Osteoblast (primary cell): ENCODE data around the gene CSTA. TPM values are rescaled to one million over a fixed set of nuclear protein-coding genes. Genes with fewer than 3 reads are reported as not detected.

Experiments used
- DNase-seq: peaks from one replicate; pipeline ENCODE4 v3.0.0; 2011; ENCODE audit warnings: low spot score, mixed read lengths; ENCODE audit not compliant: insufficient read length; ENCODE audit errors: missing footprints
- H2AFZ ChIP-seq: 2 replicates; pipeline ENCODE4 v1.6.0; 2011; ENCODE audit warnings: mild to moderate bottlenecking, low read length
- H3K27ac ChIP-seq: 2 replicates; pipeline ENCODE4 v1.5.1; 2011; ENCODE audit warnings: mild to moderate bottlenecking, low read depth, low read length, moderate library complexity
- H3K27me3 ChIP-seq: 2 replicates; pipeline ENCODE4 v1.6.0; 2012; ENCODE audit warnings: mild to moderate bottlenecking, control low read depth, inconsistent platforms, low read length, moderate library complexity; ENCODE audit not compliant: insufficient read depth
- H3K36me3 ChIP-seq: 2 replicates; pipeline ENCODE4 v1.5.1; 2011; ENCODE audit warnings: mild to moderate bottlenecking, low read length, control low read depth, moderate library complexity; ENCODE audit not compliant: insufficient read depth
- H3K4me1 ChIP-seq: 2 replicates; pipeline ENCODE4 v1.5.1; 2011; ENCODE audit warnings: mild to moderate bottlenecking, low read length, control low read depth, moderate library complexity; ENCODE audit not compliant: insufficient read depth
- H3K4me2 ChIP-seq: 2 replicates; pipeline ENCODE4 v1.6.0; 2011; ENCODE audit warnings: mild to moderate bottlenecking, low read length; ENCODE audit not compliant: insufficient read depth
- H3K4me3 ChIP-seq: fragments of 200-600 bp; sonication (generic); 3 replicates; pipeline ENCODE4 v1.5.1; 2012; ENCODE audit warnings: mild to moderate bottlenecking, low read length, inconsistent platforms; ENCODE audit not compliant: insufficient read depth
- H3K79me2 ChIP-seq: 2 replicates; pipeline ENCODE4 v1.6.0; 2012; ENCODE audit warnings: mild to moderate bottlenecking, low read length, control low read depth, inconsistent platforms; ENCODE audit not compliant: insufficient read depth
- H3K9me3 ChIP-seq: 2 replicates; pipeline ENCODE4 v1.5.1; 2011; ENCODE audit warnings: low read depth, low read length, control low read depth
- H4K20me1 ChIP-seq: 2 replicates; pipeline ENCODE4 v1.6.0; 2012; ENCODE audit warnings: mild to moderate bottlenecking, low read length, control low read depth; ENCODE audit not compliant: insufficient read depth
- CTCF ChIP-seq: IDR thresholded peaks from 2 replicates; pipeline ENCODE4 v1.5.1; 2011; ENCODE audit warnings: mild to moderate bottlenecking, low read depth, low read length, moderate library complexity; ENCODE audit errors: extremely low read depth
- total RNA-seq: library from RNA; depleted of rRNA; stranded (reverse); fragments of >200 nt; gene quantifications from 2 replicates; pipeline ENCODE4 v1.2.3, GENCODE V29; 2012

The CSTA gene
- total RNA-seq, 1 donor: 18.1 TPM

- Histone ChIP-seq H3K79me2 (no peaks in the 10 kb centered on the region), H3K36me3 (no peaks in the 10 kb centered on the region), H3K27me3 (no peaks in the 10 kb centered on the region), H2AFZ (no peak overlapping the region), H4K20me1 (no peaks in the 10 kb centered on the region), H3K4me1 (peaks cover 3% of the 10 kb centered on the region), H3K27ac (no peak overlapping the region), H3K4me3 (no peak overlapping the region), H3K4me2 (no peak overlapping the region), H3K9me3 (no peaks in the 10 kb centered on the region)
- no peak for TF ChIP-seq CTCF
- no peak for DNase-seq
Observed at GRCh38 chr3:122390665-122391064, 65.6 kb downstream of the CSTA start.

Other genes with a start within 250 kb of the CSTA start
- not detected in 2 replicates for gene CASR, start 141.6 kb upstream of the CSTA start, total RNA-seq
- gene MIX23, start 58.0 kb downstream of the CSTA start, total RNA-seq: 17.0 and 17.1 TPM in 2 replicates
- gene FAM162A, start 58.9 kb downstream of the CSTA start, total RNA-seq: 6.5 and 8.3 TPM in 2 replicates
- 9.8 and 10.9 TPM in 2 replicates for gene WDR5B, start 90.8 kb downstream of the CSTA start, total RNA-seq
- 44.5 and 48.1 TPM in 2 replicates for gene KPNA1, start 189.7 kb downstream of the CSTA start, total RNA-seq
- gene PARP9, start 239.1 kb downstream of the CSTA start, total RNA-seq: 29.2 and 33.3 TPM in 2 replicates
- gene DTX3L, start 239.1 kb downstream of the CSTA start, total RNA-seq: 30.6 and 33.7 TPM in 2 replicates